HS-27A (cell line): ENCODE data around the gene CDIPT.

Experiments
- DNase-seq: peaks from one replicate; pipeline ENCODE4 v3.0.0-alpha.2; 2012; ENCODE audit warnings: low read depth, missing footprints

The CDIPT gene

DNA sequence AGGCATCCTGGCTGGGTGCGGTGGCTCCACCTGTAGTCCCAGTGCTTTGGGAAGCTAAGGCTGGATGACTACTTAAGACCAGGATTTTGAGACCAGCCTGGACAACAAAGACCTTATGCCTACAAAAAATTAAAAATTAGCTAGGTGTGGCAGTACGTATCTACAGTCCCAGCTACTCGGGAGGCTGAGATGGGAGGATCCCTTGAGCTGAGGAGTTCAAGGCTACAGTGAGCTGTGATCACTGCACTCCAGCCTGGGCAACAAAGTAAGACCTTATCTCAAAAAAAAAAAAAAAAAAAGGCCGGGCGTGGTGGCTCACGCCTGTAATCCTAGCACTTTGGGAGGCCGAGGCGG, 36.7 kb downstream of the CDIPT start:
- no peak for DNase-seq

DNA sequence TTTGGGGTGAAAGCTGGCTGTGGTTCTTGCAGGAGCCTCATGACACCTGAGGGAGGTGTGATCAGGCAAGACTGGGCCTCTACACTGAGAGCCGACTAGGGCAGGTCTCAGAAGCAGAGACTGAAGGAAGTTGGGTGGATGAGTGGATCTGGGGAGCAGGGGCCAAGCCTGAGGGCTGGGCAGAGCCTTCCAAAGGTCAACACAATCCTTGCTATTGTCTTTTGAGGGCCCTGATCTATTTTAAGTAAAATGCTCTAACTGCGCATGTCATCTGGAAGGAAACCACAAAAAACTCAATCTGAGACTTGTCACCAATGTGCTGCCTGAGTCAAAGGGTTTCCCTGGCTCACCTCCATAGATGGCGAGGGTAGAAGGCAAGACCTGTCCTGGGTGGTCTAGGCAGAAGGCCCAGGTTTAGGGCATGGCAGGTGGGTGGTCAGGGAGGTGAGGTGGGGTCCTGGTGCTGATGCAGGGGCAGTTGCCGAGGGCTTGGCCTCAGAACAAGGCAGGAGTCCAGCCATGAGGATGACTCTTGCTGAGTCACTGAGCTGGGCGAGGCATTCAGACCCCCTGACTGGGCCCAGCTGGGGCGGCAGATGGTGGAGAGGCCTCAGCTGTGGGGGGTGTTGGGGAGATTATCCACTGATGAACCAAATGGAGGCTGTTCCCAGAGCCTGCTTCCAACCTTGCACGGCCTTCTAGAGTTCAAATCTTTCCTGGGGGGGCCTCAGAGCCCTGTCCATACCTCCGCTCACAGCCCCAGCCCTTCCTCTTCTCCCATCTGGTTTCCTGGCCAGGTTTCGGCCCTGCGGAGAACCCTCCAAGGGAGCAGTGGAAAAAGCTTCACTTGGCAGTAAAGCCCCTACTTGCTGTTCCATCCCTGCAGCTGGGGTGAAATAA, 37.6 kb downstream of the CDIPT start:
- no peak for DNase-seq

DNA sequence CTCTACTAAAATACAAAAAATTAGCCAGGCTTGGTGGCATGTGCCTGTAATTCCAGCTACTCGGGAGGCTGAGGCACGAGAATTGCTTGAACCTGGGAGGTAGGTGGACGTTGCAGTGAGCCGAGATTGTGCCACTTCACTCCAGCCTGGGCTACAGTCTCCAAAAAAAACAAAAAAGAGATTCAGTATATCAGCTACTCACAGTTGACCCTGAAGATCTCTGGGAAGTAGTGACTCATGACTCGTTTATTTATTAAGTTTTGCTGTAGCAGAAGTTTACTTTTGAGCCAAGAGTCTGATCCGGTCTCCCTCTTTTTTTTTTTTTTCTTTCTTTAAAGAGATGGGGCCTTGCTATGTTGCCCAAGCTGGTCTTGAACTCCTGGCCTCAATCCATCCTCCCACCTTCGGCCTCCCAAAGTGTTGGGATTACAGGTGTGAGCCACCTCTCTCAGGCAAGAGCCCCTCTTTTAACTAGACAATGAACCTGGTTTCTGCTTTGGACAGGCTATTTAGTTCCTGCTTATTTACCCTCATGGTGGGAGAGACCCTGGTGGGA, 38.4 kb downstream of the CDIPT start:
- no peak for DNase-seq

DNA sequence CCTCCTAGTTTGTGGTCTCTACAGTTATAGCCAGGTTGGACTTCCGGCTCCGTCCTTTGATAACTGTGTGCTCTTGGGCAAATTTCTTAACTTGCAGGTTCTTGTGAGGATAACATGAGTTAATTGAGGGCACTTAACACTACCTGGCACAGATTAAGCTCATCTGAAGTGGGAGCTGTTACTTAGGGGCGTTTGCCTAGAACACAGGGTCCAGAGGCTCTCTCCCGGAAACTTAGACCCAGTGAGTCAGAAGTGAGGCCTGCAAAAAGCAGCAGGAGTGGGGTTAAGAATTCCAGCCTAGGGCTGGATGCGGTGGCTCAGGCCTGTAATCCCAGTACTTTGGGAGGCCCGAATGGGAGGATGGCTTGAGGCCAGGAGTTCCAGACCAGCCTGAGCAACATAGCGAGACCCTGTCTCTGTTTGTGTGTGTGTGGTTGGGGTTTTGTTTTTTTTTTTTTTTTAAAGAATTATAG, 41.3 kb downstream of the CDIPT start:
- no peak for DNase-seq

DNA sequence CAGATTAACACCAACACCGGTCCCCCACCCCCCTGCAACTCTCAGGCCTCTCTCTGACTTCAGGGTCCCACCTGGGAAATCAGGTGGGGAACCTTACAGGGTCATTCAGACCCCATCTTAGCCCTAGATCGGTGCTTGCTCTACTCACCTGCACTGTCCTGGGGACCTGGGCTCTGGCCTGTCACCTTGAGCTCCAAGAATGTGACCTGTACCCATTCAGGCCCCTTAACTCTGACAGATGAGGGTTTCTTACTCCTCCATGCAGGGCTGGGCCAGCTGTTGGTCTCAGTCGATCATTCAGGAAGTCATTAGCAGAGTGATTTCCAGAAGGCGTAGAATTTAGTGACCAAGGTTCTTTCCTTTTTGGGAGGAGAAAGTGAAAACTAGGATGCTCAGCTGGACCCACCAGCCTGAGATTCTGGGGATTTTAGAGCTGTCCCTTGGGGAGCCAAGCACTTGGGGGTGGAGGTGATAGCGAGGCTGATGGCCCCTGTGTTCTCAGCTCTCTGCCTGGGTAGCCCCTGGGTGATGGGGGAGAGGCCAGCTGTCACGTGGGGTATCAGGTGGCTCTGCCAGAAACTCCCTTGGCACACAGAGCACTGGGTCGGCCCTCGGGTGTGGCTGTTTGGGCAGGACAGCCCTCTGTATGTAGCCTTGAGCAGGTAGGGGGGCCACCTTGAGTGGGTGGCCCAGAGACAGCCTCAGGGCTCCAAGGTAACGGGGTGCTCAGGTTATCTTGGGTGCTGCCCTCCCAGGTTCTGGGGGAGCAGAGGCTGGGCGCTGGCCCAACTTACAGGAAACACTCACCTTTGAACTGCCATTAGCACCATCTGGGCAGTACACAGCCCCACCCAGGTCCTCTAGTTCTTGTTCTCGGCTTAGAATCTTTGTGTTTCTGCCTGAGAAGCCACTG, 42.0 kb downstream of the CDIPT start:
- no peak for DNase-seq

DNA sequence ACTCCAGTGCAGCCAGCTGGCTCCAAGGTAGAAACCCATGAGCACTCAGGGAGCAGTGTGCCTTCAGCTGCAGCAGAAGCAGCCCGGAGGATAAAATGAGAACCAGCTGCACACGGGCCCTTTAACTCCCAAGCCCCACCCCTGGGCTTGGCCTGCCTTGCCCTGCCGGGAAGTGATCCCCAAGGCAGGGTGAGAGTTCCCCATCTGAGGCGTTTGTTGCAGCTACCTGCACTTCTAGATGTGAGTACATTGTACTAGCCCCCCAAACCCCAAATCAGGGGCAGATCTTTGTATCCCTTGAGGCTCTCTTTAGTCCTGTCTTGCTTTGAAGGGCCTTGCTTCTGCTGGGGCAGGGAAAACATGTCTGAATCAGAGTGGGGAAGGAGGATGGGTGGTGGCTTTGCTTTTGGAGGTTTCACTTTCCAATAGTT, 42.7 kb downstream of the CDIPT start, which contains the start of gene MVP:
Gene MVP (plus strand): TSS at position 192 of the 431 bp plus-strand sequence. CDS start 10,088 bp downstream, outside the sequence.
- no peak for DNase-seq

DNA sequence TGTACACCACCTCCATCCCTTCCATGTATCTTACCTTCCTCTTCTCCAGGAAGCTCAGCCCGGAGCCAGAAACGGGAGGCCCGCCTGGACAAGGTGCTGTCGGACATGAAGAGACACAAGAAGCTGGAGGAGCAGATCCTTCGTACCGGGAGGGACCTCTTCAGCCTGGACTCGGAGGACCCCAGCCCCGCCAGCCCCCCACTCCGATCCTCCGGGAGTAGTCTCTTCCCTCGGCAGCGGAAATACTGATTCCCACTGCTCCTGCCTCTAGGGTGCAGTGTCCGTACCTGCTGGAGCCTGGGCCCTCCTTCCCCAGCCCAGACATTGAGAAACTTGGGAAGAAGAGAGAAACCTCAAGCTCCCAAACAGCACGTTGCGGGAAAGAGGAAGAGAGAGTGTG, 43.5 kb downstream of the CDIPT start:
- DNase-seq: no peak

DNA sequence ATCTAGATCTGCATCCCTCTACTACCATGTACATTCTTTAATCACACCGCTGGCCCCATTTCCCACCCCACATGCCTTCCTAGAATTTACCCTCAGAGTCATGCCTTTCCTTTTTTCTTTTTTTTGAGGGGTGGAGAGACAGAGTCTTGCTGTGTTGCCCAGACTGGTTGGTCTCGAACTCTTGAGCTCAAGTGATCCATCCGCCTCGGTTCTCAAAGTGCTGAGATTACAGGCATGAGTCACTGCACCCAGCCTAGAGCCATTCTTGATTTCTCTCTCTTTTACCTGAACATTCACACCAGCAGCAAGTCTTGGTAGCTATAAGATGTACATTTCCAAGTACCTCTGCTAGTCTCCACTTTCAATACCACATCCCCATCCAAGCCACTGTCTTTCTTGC, 44.9 kb downstream of the CDIPT start:
- no peak for DNase-seq

DNA sequence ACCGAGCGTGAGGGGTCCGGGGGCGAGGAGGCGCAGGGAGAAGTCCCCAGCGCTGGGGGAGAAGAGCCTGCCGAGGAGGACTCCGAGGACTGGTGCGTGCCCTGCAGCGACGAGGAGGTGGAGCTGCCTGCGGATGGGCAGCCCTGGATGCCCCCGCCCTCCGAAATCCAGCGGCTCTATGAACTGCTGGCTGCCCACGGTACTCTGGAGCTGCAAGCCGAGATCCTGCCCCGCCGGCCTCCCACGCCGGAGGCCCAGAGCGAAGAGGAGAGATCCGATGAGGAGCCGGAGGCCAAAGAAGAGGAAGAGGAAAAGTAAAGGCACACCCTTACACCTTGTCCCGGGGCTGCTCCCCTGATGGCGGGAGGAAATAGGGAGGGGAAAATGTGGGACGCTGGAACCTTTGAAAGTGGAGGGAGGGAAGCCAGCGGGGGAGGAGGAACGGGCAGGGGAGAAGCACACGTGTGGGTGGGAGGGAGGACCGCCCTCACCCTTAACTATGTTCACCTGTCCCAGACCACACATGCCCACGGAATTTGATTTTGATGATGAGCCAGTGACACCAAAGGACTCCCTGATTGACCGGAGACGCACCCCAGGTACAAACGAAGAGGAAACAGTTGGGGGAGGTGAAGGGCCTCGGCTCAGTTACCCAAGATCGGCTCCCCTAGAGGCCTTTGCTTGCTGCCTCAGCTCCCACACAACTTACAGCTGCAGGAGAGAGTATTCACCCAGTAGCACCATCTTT, 46.2 kb downstream of the CDIPT start:
- no peak for DNase-seq

DNA sequence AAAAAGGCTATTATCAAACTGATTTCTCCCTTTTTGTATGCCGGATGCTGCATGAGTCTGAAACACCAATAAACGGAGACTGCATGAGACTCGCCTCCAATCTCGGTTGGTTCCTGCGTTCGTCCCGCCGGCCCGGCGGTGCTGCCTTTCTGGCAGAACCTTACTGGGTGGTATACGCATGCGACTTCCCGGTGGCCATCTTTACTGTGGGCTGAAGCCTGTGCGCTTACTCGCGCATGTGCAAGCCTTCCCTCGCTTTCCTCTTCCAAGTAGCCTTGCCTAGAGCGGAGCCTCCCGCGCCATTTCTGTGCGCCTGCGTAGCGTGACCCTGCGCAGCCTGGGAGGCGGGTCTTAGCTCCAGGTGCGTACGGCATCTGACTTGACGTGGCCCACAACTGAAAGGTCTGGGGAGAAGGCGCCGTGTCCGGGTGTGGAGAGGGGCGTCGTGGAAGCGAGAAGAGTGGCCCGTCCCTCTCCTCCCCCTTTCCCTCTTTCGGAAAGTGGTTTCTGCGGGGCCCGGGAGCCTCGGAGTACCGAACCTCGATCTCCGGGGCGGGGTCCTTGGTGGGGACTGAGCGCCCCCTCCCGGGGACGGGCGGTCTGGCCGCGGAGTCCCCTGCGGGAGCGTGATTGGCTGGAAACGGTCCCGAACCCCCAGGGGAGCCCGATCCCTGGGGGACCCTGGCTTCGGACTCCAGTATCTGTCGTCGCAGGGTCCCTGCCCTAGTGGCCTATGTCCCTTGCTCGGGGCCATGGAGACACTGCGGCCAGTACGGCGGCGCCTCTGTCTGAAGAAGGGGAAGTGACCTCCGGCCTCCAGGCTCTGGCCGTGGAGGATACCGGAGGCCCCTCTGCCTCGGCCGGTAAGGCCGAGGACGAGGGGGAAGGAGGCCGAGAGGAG, 47.0 kb downstream of the CDIPT start, which contains the start of gene PAGR1:
Gene PAGR1 (plus strand): TSS at position 360 of the 901 bp plus-strand sequence. CDS start 374 bp downstream, at position 734.
- peak; percentile 99 for DNase-seq

DNA sequence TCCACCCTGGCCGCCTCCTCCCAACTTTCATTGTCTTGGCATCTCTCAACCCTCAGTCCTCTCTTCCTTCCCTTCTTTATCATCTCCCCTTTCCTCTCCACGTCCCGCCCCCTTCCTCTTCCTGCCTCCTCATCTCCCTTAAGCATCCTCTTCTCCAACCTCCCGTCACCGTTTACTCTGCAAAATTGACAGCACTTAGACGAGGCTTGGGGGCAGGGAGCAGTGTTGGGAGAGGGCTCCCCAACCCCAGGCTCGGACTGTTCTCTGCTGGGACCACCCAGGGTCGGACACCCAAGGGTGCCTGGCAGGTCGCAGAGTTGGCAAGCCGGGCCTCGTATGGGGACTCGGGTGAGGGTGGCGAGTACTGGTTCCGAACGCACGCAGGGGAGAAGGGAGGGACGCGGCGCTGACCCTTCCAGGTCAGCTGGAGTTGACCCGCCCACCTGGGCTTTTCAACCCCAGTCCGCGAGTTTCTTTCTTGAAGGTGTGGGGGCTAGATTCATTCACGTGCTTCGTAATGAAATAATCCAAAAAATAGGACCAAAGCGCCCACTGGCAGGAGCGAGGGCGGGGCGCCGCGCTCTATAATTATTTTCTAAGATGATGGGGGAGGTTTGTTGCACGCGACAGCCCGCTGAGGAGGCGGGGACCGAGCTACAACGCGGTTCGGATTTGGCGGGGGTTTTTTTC, 47.8 kb downstream of the CDIPT start:
- DNase-seq: no peak

DNA sequence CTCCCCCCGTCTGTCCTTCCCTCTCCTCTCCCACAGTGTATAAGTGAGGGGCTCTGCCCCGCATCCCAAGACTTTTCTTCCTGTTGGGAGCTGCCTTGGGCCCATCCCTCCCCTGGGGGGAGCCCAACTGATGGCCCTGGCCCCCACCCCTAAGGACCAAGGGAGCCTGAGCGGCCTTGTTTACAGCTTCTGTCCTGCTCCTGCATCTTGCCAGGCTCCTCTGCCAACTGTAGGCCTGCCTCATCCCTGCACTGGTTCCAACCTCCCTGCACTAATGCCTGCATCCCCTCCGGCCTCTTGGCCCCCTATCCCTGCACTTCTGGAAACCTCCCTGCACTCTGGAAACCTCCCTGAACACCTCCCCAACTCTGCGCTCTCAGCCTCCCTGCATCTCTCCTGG, 48.4 kb downstream of the CDIPT start:
- no peak for DNase-seq

DNA sequence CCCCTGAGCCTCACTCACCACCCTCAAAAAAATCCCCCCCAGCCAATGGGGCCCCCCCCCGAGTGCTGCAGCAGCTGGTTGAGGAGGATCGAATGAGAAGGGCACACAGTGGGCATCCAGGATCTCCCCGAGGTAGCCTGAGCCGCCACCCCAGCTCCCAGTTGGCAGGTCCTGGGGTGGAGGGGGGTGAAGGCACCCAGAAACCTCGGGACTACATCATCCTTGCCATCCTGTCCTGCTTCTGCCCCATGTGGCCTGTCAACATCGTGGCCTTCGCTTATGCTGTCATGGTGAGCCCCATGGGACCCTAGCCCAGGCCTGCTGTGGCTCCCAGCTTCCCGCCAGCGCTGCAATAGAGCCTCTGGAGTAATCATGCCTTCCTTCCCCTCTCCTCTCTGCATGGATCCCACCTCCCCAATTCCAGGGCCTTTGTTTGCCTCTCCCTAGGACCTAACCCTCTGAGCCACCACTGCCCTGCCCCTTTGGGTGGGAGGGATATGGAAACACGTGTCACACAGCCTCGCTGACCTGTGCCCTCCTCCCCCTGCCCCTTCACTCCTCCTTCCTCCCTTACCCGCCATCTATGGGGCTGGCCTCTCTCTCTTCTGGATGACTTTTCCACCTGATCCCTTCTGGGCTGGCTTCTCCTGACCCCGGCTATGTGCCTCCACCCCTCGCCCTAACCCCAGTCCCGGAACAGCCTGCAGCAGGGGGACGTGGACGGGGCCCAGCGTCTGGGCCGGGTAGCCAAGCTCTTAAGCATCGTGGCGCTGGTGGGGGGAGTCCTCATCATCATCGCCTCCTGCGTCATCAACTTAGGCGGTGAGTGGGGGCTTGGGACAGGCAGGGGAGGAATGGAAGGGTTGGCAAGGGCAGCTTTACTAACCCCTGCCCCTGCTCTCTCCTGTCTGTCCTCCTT, 49.1 kb downstream of the CDIPT start:
- no peak for DNase-seq

DNA sequence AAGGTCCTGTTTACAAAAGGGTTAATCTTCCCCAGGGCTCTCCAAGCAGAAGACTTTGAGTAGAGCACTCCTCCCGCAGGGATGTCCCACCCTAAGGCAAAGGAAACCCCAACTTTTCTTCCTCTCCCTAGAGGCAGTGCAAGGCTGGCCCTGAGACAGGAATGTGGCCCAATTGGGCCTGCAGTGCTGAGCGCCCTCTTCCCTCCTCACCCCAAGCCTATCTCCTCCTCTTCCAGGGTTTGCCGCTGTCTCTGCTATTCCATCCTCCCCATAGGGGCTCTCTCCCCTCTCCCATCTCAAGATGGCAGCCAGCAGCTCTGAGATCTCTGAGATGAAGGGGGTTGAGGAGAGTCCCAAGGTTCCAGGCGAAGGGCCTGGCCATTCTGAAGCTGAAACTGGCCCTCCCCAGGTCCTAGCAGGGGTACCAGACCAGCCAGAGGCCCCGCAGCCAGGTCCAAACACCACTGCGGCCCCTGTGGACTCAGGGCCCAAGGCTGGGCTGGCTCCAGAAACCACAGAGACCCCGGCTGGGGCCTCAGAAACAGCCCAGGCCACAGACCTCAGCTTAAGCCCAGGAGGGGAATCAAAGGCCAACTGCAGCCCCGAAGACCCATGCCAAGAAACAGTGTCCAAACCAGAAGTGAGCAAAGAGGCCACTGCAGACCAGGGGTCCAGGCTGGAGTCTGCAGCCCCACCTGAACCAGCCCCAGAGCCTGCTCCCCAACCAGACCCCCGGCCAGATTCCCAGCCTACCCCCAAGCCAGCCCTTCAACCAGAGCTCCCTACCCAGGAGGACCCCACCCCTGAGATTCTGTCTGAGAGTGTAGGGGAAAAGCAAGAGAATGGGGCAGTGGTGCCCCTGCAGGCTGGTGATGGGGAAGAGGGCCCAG, 50.0 kb downstream of the CDIPT start:
- DNase-seq: no peak

DNA sequence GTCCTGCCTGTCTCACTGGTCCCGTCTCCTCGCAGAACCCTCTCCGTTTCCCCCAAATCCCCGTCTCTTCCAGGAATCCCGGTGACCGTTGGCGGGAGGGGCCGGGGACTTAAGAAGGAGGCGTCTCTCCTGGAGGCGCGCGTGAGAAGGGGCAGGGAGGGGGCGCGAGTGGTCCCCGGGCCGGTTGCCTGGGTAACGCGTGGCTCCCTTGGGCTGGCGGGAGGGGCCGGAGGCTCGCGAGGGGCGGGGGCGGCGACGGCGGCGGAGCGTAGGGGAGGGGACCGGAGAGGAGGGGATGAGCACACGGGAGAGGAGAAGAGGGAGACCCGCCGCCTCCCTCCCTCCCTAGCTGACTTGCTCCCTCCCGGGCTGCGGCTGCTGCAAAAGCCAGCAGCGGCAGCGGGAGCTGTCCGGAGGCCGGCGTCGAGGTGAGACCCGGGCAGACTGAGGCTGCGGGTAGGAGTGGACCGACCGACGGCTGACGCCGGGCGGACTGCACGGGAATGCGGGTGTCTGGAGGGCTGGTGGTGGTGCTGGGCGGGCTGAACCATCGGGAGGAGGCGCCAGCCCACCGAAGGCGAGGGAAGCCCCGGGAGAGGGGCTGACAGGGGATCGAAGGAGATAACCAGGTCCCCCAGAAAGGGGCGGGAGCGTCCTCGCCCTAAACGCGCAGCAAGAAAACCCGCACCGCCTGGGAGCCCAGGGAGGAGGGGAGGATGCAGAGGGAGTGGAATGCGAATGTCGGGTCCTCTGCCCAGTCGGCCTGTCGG, 50.9 kb downstream of the CDIPT start, which contains the start of gene PRRT2:
Gene PRRT2 (plus strand): TSS at position 298 of the 770 bp plus-strand sequence. CDS start 862 bp downstream, outside the sequence.
- DNase-seq: no peak

DNA sequence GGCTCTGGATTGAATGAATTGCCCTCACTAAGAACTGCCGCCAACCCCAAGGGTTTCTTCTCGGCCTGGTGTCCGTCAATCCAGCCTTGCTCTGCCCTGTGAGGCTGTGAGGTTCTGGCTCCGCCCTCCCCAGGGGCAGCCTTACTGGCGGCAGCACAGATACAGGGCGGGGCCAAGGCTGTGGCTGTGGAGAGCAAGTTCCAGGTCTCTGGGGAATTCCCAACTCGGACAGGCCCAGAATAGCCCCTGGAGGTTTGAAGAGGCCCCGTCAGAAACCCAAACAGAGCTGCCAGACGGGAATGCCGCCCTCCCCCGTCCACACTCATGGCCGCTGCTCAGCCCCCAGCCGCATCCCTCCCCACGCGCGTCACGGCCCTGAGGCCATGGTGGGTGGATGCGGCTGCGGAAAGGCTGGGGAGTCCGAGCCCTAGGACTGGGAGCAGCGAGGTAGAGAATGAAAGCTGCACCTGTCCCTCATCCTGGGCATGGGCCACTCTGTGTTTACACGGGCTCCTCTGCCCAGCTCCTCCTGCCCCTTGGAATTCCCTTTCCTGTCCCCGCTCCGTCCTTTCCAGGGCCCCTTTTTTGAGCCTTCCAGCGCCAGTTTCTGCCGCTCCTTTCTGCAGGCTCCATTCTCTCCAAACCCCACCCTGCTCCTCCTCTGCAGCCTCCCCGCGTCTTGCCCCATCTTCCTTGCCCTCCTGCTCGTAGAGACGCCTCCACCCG, 51.7 kb downstream of the CDIPT start:
- no peak for DNase-seq
